Thymus (tissue), 11 donors: ENCODE results near the gene TENM3. TPM values are rescaled to one million over a fixed set of nuclear protein-coding genes. Genes with fewer than 3 reads are reported as not detected.

Source experiments
- DNase-seq, 9 donors: peaks; one replicate each; pipeline ENCODE4 v3.0.0-alpha.2; 2013; ENCODE audit warnings: low spot score in 9 of 9, low read depth in 6 of 9, missing footprints in 1 of 9
- H3K27ac ChIP-seq, 2 donors: one replicate each; pipeline ENCODE4 v1.5.1; 2013; ENCODE audit warnings: control low read depth in 1 of 2, low read depth in 1 of 2, low read length in 1 of 2, mild to moderate bottlenecking in 1 of 2, moderate library complexity in 1 of 2
- H3K27me3 ChIP-seq, 2 donors: one replicate each; pipeline ENCODE4 v1.5.1; 2013; ENCODE audit warnings: low read length in 1 of 2; ENCODE audit not compliant: control insufficient read depth in 2 of 2, insufficient read depth in 1 of 2
- H3K36me3 ChIP-seq, 2 donors: one replicate each; pipeline ENCODE4 v1.5.1; 2013; ENCODE audit warnings: low read length in 1 of 2, mild to moderate bottlenecking in 1 of 2, moderate library complexity in 1 of 2; ENCODE audit not compliant: control insufficient read depth in 2 of 2, insufficient read depth in 2 of 2
- H3K4me1 ChIP-seq, 2 donors: one replicate each; pipeline ENCODE4 v1.5.1; 2013; ENCODE audit warnings: low read length in 2 of 2; ENCODE audit not compliant: control insufficient read depth in 2 of 2, insufficient read depth in 2 of 2
- H3K4me3 ChIP-seq, 2 donors: one replicate each; pipeline ENCODE4 v1.5.1; 2013; ENCODE audit warnings: low read length in 2 of 2, control low read depth in 1 of 2, mild to moderate bottlenecking in 1 of 2
- H3K9me3 ChIP-seq, 2 donors: one replicate each; pipeline ENCODE4 v1.5.1; 2013; ENCODE audit warnings: low read length in 1 of 2, mild to moderate bottlenecking in 1 of 2; ENCODE audit not compliant: control insufficient read depth in 2 of 2, insufficient read depth in 1 of 2
- WGBS: extraction: QIAGEN DNeasy Blood & Tissue Kit; methylation state at CpG from one replicate; pipeline ENCODE4 v1.1.7; 2013; 5-methylcytosine and 5-hydroxymethylcytosine counted together
- polyA plus RNA-seq: library from polyadenylated mRNA; stranded (reverse); fragments of 200-250 nt; gene quantifications from one replicate; pipeline ENCODE4 v1.2.3, GENCODE V29; 2013
- total RNA-seq: library from RNA; stranded (reverse); fragments of 120-200 nt; gene quantifications from one replicate; pipeline ENCODE4 v1.2.4, GENCODE V29; 2013
- donor health status: healthy.

TENM3 gene
- total and polyA plus RNA-seq, 2 donors = 2.1 to 9.5 TPM

DNA sequence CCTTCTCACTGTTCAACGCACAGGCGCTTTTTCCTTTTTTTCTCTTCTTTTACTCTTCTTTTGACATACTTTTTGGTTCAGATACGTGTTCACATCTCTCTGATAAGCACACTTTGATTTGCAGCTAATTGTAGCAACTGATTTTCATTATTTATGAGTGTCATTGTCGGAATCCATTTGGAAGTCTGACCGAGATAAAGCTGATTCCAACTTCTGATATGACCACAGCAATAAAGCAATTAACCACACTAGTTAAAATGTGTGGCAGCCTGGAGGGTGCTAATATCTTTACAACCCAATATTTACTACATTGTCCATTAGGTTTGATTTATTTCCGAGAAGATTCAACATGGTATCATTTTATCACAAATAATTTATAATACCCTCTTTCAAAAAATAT lies 101.8 kb downstream of the TENM3 start:
- Histone ChIP-seq H3K27me3 (no peaks in the 10 kb centered on the region), H3K4me1 (no peaks in the 10 kb centered on the region), H3K9me3 (no peaks in the 10 kb centered on the region), H3K4me3 (no peak overlapping the region), H3K27ac (no peak overlapping the region), H3K36me3 (no peaks in the 10 kb centered on the region)
- DNase-seq = no peak
- WGBS = 48% methylated on average over 6 of the region's 6 CpGs

DNA sequence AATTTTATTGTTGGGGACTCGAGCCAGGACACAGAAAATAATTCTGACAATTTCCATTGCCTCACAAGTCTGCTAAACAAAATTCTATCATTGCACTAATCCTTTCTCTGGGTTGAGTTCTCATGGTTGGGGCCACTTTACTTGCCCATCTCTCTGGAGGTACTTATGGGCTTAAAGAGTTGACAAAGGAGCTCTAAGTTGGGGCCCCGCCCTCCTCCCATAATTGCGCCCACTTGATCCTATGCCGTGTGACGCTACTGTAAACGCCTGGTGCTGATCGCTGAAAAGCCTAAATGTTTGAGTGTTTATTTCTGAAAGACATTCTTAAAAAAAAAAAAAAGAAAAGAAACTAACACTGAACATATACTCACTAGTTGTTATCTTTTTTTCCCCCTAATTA lies 103.0 kb downstream of the TENM3 start:
- H3K27me3 ChIP-seq = no peaks in the 10 kb centered on the region
- no peaks in the 10 kb centered on the region for H3K9me3 ChIP-seq
- H3K4me1 ChIP-seq = no peaks in the 10 kb centered on the region
- H3K4me3 ChIP-seq = no peak overlapping the region
- no peaks in the 10 kb centered on the region for H3K36me3 ChIP-seq
- WGBS = 81% methylated on average over 7 of the region's 7 CpGs
- H3K27ac ChIP-seq = no peak overlapping the region
- no peak for DNase-seq

- Histone ChIP-seq H3K27ac (no peak overlapping the region), H3K4me1 (no peaks in the 10 kb centered on the region), H3K36me3 (no peaks in the 10 kb centered on the region), H3K9me3 (no peaks in the 10 kb centered on the region), H3K4me3 (no peak overlapping the region), H3K27me3 (no peaks in the 10 kb centered on the region)
- 76% methylated on average over 11 of the region's 11 CpGs for WGBS
- no peak for DNase-seq
These were observed 103.6 kb downstream of the TENM3 start for GRCh38 chr4:182346675-182347375.

GRCh38 chr4:182348779-182349326 lies 105.7 kb downstream of the TENM3 start:
- H3K4me3 ChIP-seq = no peak overlapping the region
- no peaks in the 10 kb centered on the region for H3K4me1 ChIP-seq
- no peak for DNase-seq
- WGBS = 79% methylated on average over 5 of the region's 5 CpGs
- no peaks in the 10 kb centered on the region for H3K27me3 ChIP-seq
- no peaks in the 10 kb centered on the region for H3K36me3 ChIP-seq
- no peak overlapping the region for H3K27ac ChIP-seq
- H3K9me3 ChIP-seq = no peaks in the 10 kb centered on the region

GRCh38 chr4:182350041-182350440 lies 106.8 kb downstream of the TENM3 start:
- Histone ChIP-seq H3K9me3 (no peaks in the 10 kb centered on the region), H3K36me3 (no peaks in the 10 kb centered on the region), H3K27me3 (no peaks in the 10 kb centered on the region), H3K27ac (no peak overlapping the region), H3K4me1 (no peaks in the 10 kb centered on the region), H3K4me3 (no peak overlapping the region)
- WGBS = 87% methylated on average over 3 of the region's 3 CpGs
- DNase-seq = no peak

GRCh38 chr4:182351485-182351884 lies 108.3 kb downstream of the TENM3 start:
- WGBS = 91% methylated on average over 12 of the region's 12 CpGs

DNA sequence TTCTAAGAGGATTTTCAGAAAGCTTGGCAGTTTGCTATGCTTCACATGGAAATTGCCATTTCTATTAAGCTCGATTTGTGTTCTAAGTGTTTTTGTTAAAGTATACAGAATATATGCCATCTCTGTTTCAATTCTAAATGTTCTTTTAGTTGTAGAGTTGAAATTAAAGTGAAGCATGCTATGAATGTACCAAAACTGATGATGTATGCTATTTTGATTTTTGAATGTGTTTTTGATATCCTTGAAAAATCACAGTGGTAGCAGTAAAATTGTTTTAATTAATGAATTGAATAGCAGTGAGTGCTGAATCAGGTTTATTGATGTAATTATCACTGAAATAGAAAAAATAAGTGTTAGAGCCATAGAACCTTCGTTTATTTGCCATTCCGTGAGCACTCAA lies 110.9 kb downstream of the TENM3 start:
- no peaks in the 10 kb centered on the region for H3K36me3 ChIP-seq
- H3K4me3 ChIP-seq = no peak overlapping the region
- no peak overlapping the region for H3K27ac ChIP-seq
- DNase-seq = no peak
- H3K27me3 ChIP-seq = no peaks in the 10 kb centered on the region
- no peaks in the 10 kb centered on the region for H3K4me1 ChIP-seq
- 73% methylated on average over 3 of the region's 3 CpGs for WGBS
- H3K9me3 ChIP-seq = no peaks in the 10 kb centered on the region

More at GRCh38 chr4:182351485-182351884, 108.3 kb downstream of the TENM3 start:
- Histone ChIP-seq H3K4me3 (no peak overlapping the region), H3K27ac (no peak overlapping the region), H3K27me3 (no peaks in the 10 kb centered on the region), H3K36me3 (no peaks in the 10 kb centered on the region), H3K9me3 (no peaks in the 10 kb centered on the region), H3K4me1 (no peaks in the 10 kb centered on the region)
- no peak for DNase-seq

- Histone ChIP-seq H3K27me3 (no peaks in the 10 kb centered on the region), H3K9me3 (no peaks in the 10 kb centered on the region), H3K4me3 (no peak overlapping the region), H3K27ac (no peak overlapping the region), H3K36me3 (no peaks in the 10 kb centered on the region), H3K4me1 (no peaks in the 10 kb centered on the region)
- 53% methylated on average over 7 of the region's 7 CpGs for WGBS
- no peak for DNase-seq
These were observed 111.7 kb downstream of the TENM3 start for GRCh38 chr4:182354867-182355266.

GRCh38 chr4:182367153-182367552 lies 124.0 kb downstream of the TENM3 start:
- H3K27ac ChIP-seq = no peak overlapping the region
- H3K9me3 ChIP-seq = no peaks in the 10 kb centered on the region
- no peaks in the 10 kb centered on the region for H3K4me1 ChIP-seq
- no peaks in the 10 kb centered on the region for H3K27me3 ChIP-seq
- no peaks in the 10 kb centered on the region for H3K36me3 ChIP-seq
- 91% methylated on average over 13 of the region's 13 CpGs for WGBS
- no peak overlapping the region for H3K4me3 ChIP-seq
- DNase-seq = no peak
